Type B pancreatic cell (in vitro differentiated cells): Measurements from ENCODE around the gene AGPS. TPM values are rescaled to one million over a fixed set of nuclear protein-coding genes. Genes with fewer than 3 reads are reported as not detected.

Source experiments
- DNase-seq: peaks from one replicate; pipeline ENCODE4 v3.0.0; 2021; ENCODE audit warnings: mixed read lengths; ENCODE audit not compliant: unreplicated experiment; ENCODE audit errors: extremely low spot score
- H3K27ac Mint-ChIP-seq: 2 replicates; pipeline ENCODE4 v1.8.0; 2021; ENCODE audit warnings: mild to moderate bottlenecking, mixed read lengths
- H3K27me3 Mint-ChIP-seq: 2 replicates; pipeline ENCODE4 v1.8.0; 2021; ENCODE audit warnings: mixed read lengths
- H3K36me3 Mint-ChIP-seq: 2 replicates; pipeline ENCODE4 v1.8.0; 2021; ENCODE audit warnings: mixed read lengths
- H3K4me1 Mint-ChIP-seq: one replicate; pipeline ENCODE4 v1.8.0; 2021; ENCODE audit warnings: mixed read lengths; ENCODE audit not compliant: unreplicated experiment
- H3K4me3 Mint-ChIP-seq: 2 replicates; pipeline ENCODE4 v1.8.0; 2021; ENCODE audit warnings: mild to moderate bottlenecking, mixed read lengths
- H3K9me3 Mint-ChIP-seq: 2 replicates; pipeline ENCODE4 v1.8.0; 2021; ENCODE audit warnings: mixed read lengths
- CTCF ChIP-seq: fragments of 200-600 bp; sonication (generic); conservative IDR thresholded peaks from 2 replicates; pipeline ENCODE4 v1.5.0; 2021; ENCODE audit warnings: antibody characterized with exemption, mild to moderate bottlenecking
- total RNA-seq: library from RNA; stranded (reverse); gene quantifications from 2 replicates; pipeline ENCODE4 v1.2.1, GENCODE V29; 2021; ENCODE audit warnings: low replicate concordance

Gene AGPS
- total RNA-seq, 1 donor from 2014 or later: 52.1 TPM

- DNase-seq: no peak
- no peaks in the 10 kb centered on the region for H3K27me3 Mint-ChIP-seq
- H3K4me3 Mint-ChIP-seq: no peak overlapping the region
- H3K9me3 Mint-ChIP-seq: peaks cover 26% of the 10 kb centered on the region
- no peak overlapping the region for H3K27ac Mint-ChIP-seq
- TF ChIP-seq CTCF: no peak
- H3K36me3 Mint-ChIP-seq: peaks cover 61% of the 10 kb centered on the region
- no peaks in the 10 kb centered on the region for H3K4me1 Mint-ChIP-seq
Observed at GRCh38 chr2:177474301-177474700, 81.7 kb downstream of the AGPS start.

GRCh38 chr2:177474998-177475397, 82.4 kb downstream of the AGPS start:
- no peak for TF ChIP-seq CTCF
- H3K27me3 Mint-ChIP-seq: no peaks in the 10 kb centered on the region
- H3K27ac Mint-ChIP-seq: no peak overlapping the region
- H3K4me3 Mint-ChIP-seq: no peak overlapping the region
- no peaks in the 10 kb centered on the region for H3K4me1 Mint-ChIP-seq
- no peak for DNase-seq
- H3K9me3 Mint-ChIP-seq: peaks cover 22% of the 10 kb centered on the region
- peaks cover 62% of the 10 kb centered on the region for H3K36me3 Mint-ChIP-seq

- no peak for DNase-seq
- no peak overlapping the region for H3K4me3 Mint-ChIP-seq
- H3K36me3 Mint-ChIP-seq: peaks cover 53% of the 10 kb centered on the region
- no peak for TF ChIP-seq CTCF
- H3K9me3 Mint-ChIP-seq: peaks cover 11% of the 10 kb centered on the region
- no peaks in the 10 kb centered on the region for H3K27me3 Mint-ChIP-seq
- no peaks in the 10 kb centered on the region for H3K4me1 Mint-ChIP-seq
- no peak overlapping the region for H3K27ac Mint-ChIP-seq
Observed at GRCh38 chr2:177476897-177477296, 84.3 kb downstream of the AGPS start.

GRCh38 chr2:177478029-177478428, 85.5 kb downstream of the AGPS start:
- Mint-ChIP-seq H3K4me3 (no peak overlapping the region), H3K4me1 (no peaks in the 10 kb centered on the region), H3K27ac (no peak overlapping the region), H3K9me3 (peaks cover 6% of the 10 kb centered on the region), H3K27me3 (no peaks in the 10 kb centered on the region), H3K36me3 (peaks cover 42% of the 10 kb centered on the region)
- TF ChIP-seq CTCF: no peak
- DNase-seq: no peak

- H3K9me3 Mint-ChIP-seq: peaks cover 6% of the 10 kb centered on the region
- no peaks in the 10 kb centered on the region for H3K4me1 Mint-ChIP-seq
- H3K27ac Mint-ChIP-seq: no peak overlapping the region
- no peak overlapping the region for H3K4me3 Mint-ChIP-seq
- H3K27me3 Mint-ChIP-seq: no peaks in the 10 kb centered on the region
- DNase-seq: no peak
- TF ChIP-seq CTCF: no peak
- H3K36me3 Mint-ChIP-seq: peaks cover 47% of the 10 kb centered on the region
Observed at GRCh38 chr2:177478907-177479306, 86.3 kb downstream of the AGPS start.

GRCh38 chr2:177482195-177482594, 89.6 kb downstream of the AGPS start:
- no peaks in the 10 kb centered on the region for H3K27me3 Mint-ChIP-seq
- H3K9me3 Mint-ChIP-seq: peaks cover 6% of the 10 kb centered on the region
- no peak for TF ChIP-seq CTCF
- peaks cover 4% of the 10 kb centered on the region for H3K4me1 Mint-ChIP-seq
- no peak for DNase-seq
- no peak overlapping the region for H3K27ac Mint-ChIP-seq
- H3K4me3 Mint-ChIP-seq: no peak overlapping the region
- H3K36me3 Mint-ChIP-seq: peaks cover 36% of the 10 kb centered on the region
